GDM1 (cell line): ENCODE measurements around the gene ITGAV.

Experiments
- DNase-seq: peaks from one replicate; lab custom pipeline; 2025; lab: John Stamatoyannopoulos, UW

Gene ITGAV

GRCh38 chr2:186670831-186671230, 81.0 kb downstream of the ITGAV start:
- no peak for DNase-seq

- no peak for DNase-seq
These were observed 85.5 kb downstream of the ITGAV start for GRCh38 chr2:186675380-186675779.

GRCh38 chr2:186683341-186683740, 93.5 kb downstream of the ITGAV start:
- DNase-seq: no peak

- DNase-seq: no peak
These were observed 98.0 kb downstream of the ITGAV start for GRCh38 chr2:186687807-186688211.

GRCh38 chr2:186688813-186689212, 99.0 kb downstream of the ITGAV start:
- DNase-seq: no peak

- DNase-seq: no peak
These were observed 100.9 kb downstream of the ITGAV start for GRCh38 chr2:186690786-186691185.

- DNase-seq: no peak
These were observed 101.4 kb downstream of the ITGAV start for GRCh38 chr2:186691231-186691630.

GRCh38 chr2:186691900-186692299, 102.0 kb downstream of the ITGAV start:
- no peak for DNase-seq

- no peak for DNase-seq
These were observed 103.6 kb downstream of the ITGAV start for GRCh38 chr2:186693446-186693832.

- DNase-seq: no peak
These were observed 105.4 kb downstream of the ITGAV start for GRCh38 chr2:186695081-186695756.

GRCh38 chr2:186696290-186696689, 106.4 kb downstream of the ITGAV start:
- no peak for DNase-seq

GRCh38 chr2:186696804-186697203, 106.9 kb downstream of the ITGAV start:
- DNase-seq: no peak

GRCh38 chr2:186697536-186697935, 107.7 kb downstream of the ITGAV start:
- no peak for DNase-seq

- no peak for DNase-seq
These were observed 109.9 kb downstream of the ITGAV start for GRCh38 chr2:186699742-186700141.

- no peak for DNase-seq
These were observed 112.2 kb downstream of the ITGAV start for GRCh38 chr2:186702006-186702405.

- DNase-seq: no peak
These were observed 112.6 kb downstream of the ITGAV start for GRCh38 chr2:186702501-186702900.

- no peak for DNase-seq
These were observed 115.0 kb downstream of the ITGAV start for GRCh38 chr2:186704897-186705296.

- DNase-seq: no peak
These were observed 119.9 kb downstream of the ITGAV start for GRCh38 chr2:186709529-186710450.

GRCh38 chr2:186713691-186714090, 123.8 kb downstream of the ITGAV start:
- DNase-seq: no peak

- DNase-seq: no peak
These were observed 124.8 kb downstream of the ITGAV start for GRCh38 chr2:186714611-186715010.

GRCh38 chr2:186716004-186716403, 126.1 kb downstream of the ITGAV start:
- DNase-seq: no peak

GRCh38 chr2:186716899-186717298, 127.0 kb downstream of the ITGAV start:
- no peak for DNase-seq

GRCh38 chr2:186717320-186718007, 127.6 kb downstream of the ITGAV start:
- no peak for DNase-seq
